Mucosa of stomach (tissue), 1 donor: ENCODE data around the gene FFAR1.
"Not testable (repeated sequence)": the region's sequence is repeated elsewhere in the genome, so short reads cannot be mapped to it uniquely, and the experiment has no call there.

Experiments used
- H3K27me3 ChIP-seq: one replicate; pipeline ENCODE4 v1.7.0; 2013; ENCODE audit warnings: mild to moderate bottlenecking, low read length; ENCODE audit not compliant: control insufficient read depth, insufficient read depth
- H3K36me3 ChIP-seq: one replicate; pipeline ENCODE4 v1.7.0; 2013; ENCODE audit warnings: low read length; ENCODE audit not compliant: control insufficient read depth, insufficient read depth
- H3K4me1 ChIP-seq: one replicate; pipeline ENCODE4 v1.7.0; 2013; ENCODE audit warnings: mild to moderate bottlenecking, low read length; ENCODE audit not compliant: control insufficient read depth, insufficient read depth
- H3K4me3 ChIP-seq: one replicate; pipeline ENCODE4 v1.7.0; 2013; ENCODE audit warnings: low read length
- H3K9ac ChIP-seq: one replicate; pipeline ENCODE4 v1.7.0; 2013; ENCODE audit warnings: mild to moderate bottlenecking, low read length, moderate library complexity
- H3K9me3 ChIP-seq: one replicate; pipeline ENCODE4 v1.7.0; 2013; ENCODE audit warnings: mild to moderate bottlenecking, low read length, moderate library complexity; ENCODE audit not compliant: control insufficient read depth
- donor health status: Pancreatic carcinoma.

The FFAR1 gene

GRCh38 chr19:35358834-35359233 lies 11.1 kb downstream of the FFAR1 start:
- H3K36me3 ChIP-seq, H3K9ac ChIP-seq, H3K4me3 ChIP-seq, H3K9me3 ChIP-seq, H3K27me3 ChIP-seq: not testable (repeated sequence)
- H3K4me1 ChIP-seq: peaks cover 12% of the 10 kb centered on the region

- H3K9ac ChIP-seq, H3K27me3 ChIP-seq, H3K36me3 ChIP-seq, H3K9me3 ChIP-seq, H3K4me3 ChIP-seq: not testable (repeated sequence)
- H3K4me1 ChIP-seq: peaks cover 12% of the 10 kb centered on the region
These were observed 11.7 kb downstream of the FFAR1 start for GRCh38 chr19:35359395-35359794.

GRCh38 chr19:35360081-35360480 lies 12.4 kb downstream of the FFAR1 start:
- not testable (repeated sequence) for H3K9me3 ChIP-seq, H3K4me3 ChIP-seq, H3K27me3 ChIP-seq, H3K9ac ChIP-seq, H3K36me3 ChIP-seq
- H3K4me1 ChIP-seq: peaks cover 12% of the 10 kb centered on the region

- H3K9me3 ChIP-seq: no peaks in the 10 kb centered on the region
- no peaks in the 10 kb centered on the region for H3K36me3 ChIP-seq
- peaks cover 12% of the 10 kb centered on the region for H3K4me1 ChIP-seq
- no peak overlapping the region for H3K9ac ChIP-seq
- no peaks in the 10 kb centered on the region for H3K27me3 ChIP-seq
- no peak overlapping the region for H3K4me3 ChIP-seq
These were observed 13.2 kb downstream of the FFAR1 start for GRCh38 chr19:35360880-35361420.

GRCh38 chr19:35362261-35363000 lies 14.7 kb downstream of the FFAR1 start:
- Histone ChIP-seq H3K4me1 (peaks cover 9% of the 10 kb centered on the region), H3K27me3 (no peaks in the 10 kb centered on the region), H3K9me3 (no peaks in the 10 kb centered on the region), H3K36me3 (no peaks in the 10 kb centered on the region), H3K9ac (no peak overlapping the region), H3K4me3 (no peak overlapping the region)

- H3K27me3 ChIP-seq: no peaks in the 10 kb centered on the region
- no peaks in the 10 kb centered on the region for H3K9me3 ChIP-seq
- H3K9ac ChIP-seq: no peak overlapping the region
- H3K4me3 ChIP-seq: no peak overlapping the region
- H3K4me1 ChIP-seq: peaks cover 4% of the 10 kb centered on the region
- no peaks in the 10 kb centered on the region for H3K36me3 ChIP-seq
These were observed 15.4 kb downstream of the FFAR1 start for GRCh38 chr19:35363001-35363590.

- H3K4me3 ChIP-seq: no peak overlapping the region
- H3K4me1 ChIP-seq: no peaks in the 10 kb centered on the region
- H3K9ac ChIP-seq: no peak overlapping the region
- no peaks in the 10 kb centered on the region for H3K36me3 ChIP-seq
- no peaks in the 10 kb centered on the region for H3K9me3 ChIP-seq
- H3K27me3 ChIP-seq: no peaks in the 10 kb centered on the region
These were observed 16.2 kb downstream of the FFAR1 start for GRCh38 chr19:35363711-35364425.

- H3K9ac ChIP-seq: no peak overlapping the region
- no peaks in the 10 kb centered on the region for H3K36me3 ChIP-seq
- H3K9me3 ChIP-seq: no peaks in the 10 kb centered on the region
- no peak overlapping the region for H3K4me3 ChIP-seq
- H3K4me1 ChIP-seq: no peaks in the 10 kb centered on the region
- H3K27me3 ChIP-seq: no peaks in the 10 kb centered on the region
These were observed 17.6 kb downstream of the FFAR1 start for GRCh38 chr19:35365303-35365702.

- Histone ChIP-seq H3K27me3 (no peaks in the 10 kb centered on the region), H3K36me3 (no peaks in the 10 kb centered on the region), H3K9ac (no peak overlapping the region), H3K9me3 (no peaks in the 10 kb centered on the region), H3K4me1 (no peaks in the 10 kb centered on the region), H3K4me3 (no peak overlapping the region)
These were observed 20.7 kb downstream of the FFAR1 start for GRCh38 chr19:35368378-35368777.

- H3K4me3 ChIP-seq: no peak overlapping the region
- no peaks in the 10 kb centered on the region for H3K27me3 ChIP-seq
- H3K36me3 ChIP-seq: no peaks in the 10 kb centered on the region
- no peaks in the 10 kb centered on the region for H3K4me1 ChIP-seq
- no peak overlapping the region for H3K9ac ChIP-seq
- H3K9me3 ChIP-seq: no peaks in the 10 kb centered on the region
These were observed 21.8 kb downstream of the FFAR1 start for GRCh38 chr19:35369522-35369921.

GRCh38 chr19:35370722-35371121 lies 23.0 kb downstream of the FFAR1 start, which contains the start of gene GPR42:
TSS of gene GPR42 (plus strand) at chr19:35371068. CDS start at chr19:35371360, 292 bp downstream.
- Histone ChIP-seq H3K36me3 (no peaks in the 10 kb centered on the region), H3K4me1 (peaks cover 10% of the 10 kb centered on the region), H3K9me3 (no peaks in the 10 kb centered on the region), H3K4me3 (no peak within 1 kb of the TSS), H3K27me3 (no peaks in the 10 kb centered on the region), H3K9ac (no peak within 1 kb of the TSS)

- Histone ChIP-seq H3K36me3 (no peaks in the 10 kb centered on the region), H3K9ac (no peak overlapping the region), H3K27me3 (no peaks in the 10 kb centered on the region), H3K4me3 (no peak overlapping the region), H3K4me1 (peaks cover 14% of the 10 kb centered on the region), H3K9me3 (no peaks in the 10 kb centered on the region)
These were observed 25.8 kb downstream of the FFAR1 start for GRCh38 chr19:35373492-35373891.
